GM12875 (cell line): Measurements from ENCODE around the gene TGFA.

Experiments used
- H3K4me3 ChIP-seq: one replicate; pipeline ENCODE4 v1.5.1; 2011; ENCODE audit warnings: low read depth, low read length, control low read depth
- TF ChIP-seq, protein P1 (sequence below): IDR thresholded peaks from 2 replicates; pipeline ENCODE4 v1.5.1; 2011; ENCODE audit warnings: low read depth, mild to moderate bottlenecking, control low read depth, inconsistent platforms, low read length, moderate library complexity, borderline replicate concordance; ENCODE audit not compliant: insufficient read depth

Gene TGFA

DNA sequence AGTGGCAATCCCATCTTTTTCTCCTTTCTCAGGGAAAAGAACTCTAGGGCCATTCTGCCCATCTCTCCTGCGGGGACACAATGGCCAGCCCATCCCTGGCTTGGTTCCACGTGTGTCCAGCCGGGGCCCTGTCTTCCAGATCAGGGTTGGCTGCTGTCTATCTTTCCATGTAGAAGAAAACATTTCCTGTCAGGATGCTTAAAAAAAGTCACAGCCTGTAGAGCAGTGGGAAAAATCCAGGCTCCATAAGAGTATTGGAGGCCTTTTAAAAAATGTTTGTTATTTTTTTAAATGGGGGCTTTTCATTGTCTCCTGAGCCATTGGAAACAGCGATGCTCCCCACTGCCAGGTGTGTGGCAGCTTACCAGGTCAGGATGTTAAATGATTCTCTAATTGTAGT is 105.6 kb downstream of the TGFA start:
- H3K4me3 ChIP-seq: no peak overlapping the region
- TF ChIP-seq, protein P1, sequence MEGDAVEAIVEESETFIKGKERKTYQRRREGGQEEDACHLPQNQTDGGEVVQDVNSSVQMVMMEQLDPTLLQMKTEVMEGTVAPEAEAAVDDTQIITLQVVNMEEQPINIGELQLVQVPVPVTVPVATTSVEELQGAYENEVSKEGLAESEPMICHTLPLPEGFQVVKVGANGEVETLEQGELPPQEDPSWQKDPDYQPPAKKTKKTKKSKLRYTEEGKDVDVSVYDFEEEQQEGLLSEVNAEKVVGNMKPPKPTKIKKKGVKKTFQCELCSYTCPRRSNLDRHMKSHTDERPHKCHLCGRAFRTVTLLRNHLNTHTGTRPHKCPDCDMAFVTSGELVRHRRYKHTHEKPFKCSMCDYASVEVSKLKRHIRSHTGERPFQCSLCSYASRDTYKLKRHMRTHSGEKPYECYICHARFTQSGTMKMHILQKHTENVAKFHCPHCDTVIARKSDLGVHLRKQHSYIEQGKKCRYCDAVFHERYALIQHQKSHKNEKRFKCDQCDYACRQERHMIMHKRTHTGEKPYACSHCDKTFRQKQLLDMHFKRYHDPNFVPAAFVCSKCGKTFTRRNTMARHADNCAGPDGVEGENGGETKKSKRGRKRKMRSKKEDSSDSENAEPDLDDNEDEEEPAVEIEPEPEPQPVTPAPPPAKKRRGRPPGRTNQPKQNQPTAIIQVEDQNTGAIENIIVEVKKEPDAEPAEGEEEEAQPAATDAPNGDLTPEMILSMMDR: no peak

DNA sequence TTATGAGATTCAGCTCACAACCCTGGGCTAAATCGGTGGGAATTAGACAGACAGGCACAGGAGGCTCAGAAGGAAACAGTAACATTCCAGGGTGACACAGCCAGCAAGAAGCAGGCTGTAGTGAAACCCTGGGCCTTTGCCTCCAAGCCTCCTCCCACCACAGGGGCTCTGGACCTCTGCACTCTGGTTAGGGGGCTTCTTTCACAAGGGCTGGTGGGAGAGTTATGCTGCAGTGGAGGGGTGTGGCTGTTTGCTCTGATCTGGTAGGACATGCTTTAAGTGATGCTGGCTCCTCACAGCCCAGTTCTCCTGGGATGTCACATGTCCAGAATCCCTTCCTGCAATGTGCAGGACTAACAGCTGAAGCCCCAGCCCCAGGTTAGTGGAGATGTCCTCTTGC is 109.9 kb downstream of the TGFA start:
- no peak overlapping the region for H3K4me3 ChIP-seq
- TF ChIP-seq, protein P1: no peak

DNA sequence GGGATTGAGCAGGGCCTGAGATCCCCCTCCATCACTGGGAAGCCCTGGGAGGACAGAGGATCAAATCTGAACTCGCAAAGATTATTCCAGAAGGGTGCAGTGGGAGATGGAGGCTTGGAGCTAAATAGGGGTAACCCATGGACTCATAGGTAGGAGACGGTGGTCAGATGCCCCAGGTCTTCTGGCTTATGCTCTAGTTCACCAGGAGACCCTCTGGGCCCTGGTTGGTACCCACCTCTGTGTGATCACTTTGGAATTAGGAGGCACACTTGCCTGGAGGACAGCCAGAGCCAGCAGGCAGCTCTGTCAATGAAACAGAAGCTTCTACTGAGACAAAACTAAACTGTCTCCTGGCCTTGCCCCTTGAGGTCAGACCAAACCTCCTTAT is 110.6 kb downstream of the TGFA start:
- no peak overlapping the region for H3K4me3 ChIP-seq
- TF ChIP-seq, protein P1: no peak

DNA sequence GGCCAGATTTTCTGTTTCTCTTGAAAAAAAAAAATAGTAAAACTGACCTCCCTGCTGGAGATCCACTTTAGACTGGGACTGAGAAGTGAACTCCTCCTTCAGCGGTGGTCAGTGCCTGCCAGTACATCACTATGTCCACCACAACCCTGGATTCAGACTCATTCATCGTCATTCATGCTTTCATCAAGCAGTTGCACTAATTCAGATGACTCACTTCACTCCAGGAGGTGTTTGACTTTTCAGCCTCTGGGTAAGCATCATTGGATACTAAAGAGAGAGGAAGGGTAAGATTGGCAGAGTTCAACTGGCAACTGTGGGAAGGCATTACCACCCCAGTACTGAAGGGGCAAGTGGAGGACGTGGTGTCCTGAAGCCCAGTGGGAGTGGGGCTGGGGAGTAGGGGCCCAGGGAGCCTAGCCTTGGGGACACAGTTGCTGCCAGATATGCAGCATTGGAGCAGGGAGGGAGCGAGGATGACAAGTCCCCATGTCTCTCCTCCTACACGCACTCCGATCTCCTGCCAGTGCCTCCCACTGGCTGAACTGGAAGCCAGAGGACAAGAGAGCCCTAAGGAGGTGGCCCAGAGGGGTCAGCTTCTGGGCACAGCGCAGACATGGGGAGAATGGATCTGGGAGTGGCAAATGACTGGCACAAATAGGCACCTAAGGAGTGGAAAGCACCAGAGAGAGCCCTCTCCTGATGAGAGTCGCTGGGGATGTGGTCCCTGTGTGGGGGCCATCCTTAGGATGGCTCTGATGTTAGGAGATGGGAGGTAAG is 111.1 kb downstream of the TGFA start:
- H3K4me3 ChIP-seq: no peak overlapping the region
- TF ChIP-seq, protein P1: no peak

DNA sequence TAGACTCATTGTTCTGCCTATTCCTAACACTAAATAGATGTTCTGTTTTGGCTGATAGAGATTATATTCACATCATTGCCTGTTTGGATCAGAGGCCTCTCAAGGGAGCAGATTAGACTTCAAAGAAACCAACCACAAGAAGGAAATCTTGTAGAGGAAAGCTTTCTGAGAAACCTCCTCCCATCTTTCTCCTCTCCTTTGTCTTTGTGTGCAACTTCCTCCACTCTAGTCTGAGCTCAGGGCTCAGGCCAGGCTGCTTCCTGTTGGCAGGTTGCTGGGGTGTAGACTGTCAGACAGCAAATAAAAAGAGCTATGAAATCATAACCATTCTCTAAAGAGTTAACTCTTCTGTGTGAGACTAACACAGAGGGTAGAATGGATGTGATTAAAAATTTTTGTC is 113.0 kb downstream of the TGFA start:
- TF ChIP-seq, protein P1: no peak
- no peak overlapping the region for H3K4me3 ChIP-seq

DNA sequence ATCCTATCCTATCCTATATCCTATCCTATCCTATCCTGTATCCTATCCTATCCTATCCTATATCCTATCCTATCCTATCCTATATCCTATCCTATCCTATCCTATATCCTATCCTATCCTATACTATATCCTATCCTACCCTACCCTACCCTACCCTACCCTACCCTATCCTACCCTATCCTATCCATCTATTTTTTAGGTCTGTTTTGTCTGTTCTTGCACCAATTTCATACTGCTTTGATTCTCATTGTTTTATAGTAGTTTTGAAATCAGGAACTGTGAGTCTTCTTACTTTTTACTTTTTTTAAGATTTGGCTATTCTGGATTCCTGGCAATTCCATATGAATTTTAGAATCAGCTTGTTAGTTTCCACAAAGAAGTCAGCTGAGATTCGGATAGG is 118.5 kb downstream of the TGFA start:
- TF ChIP-seq, protein P1: no peak
- H3K4me3 ChIP-seq: no peak overlapping the region

DNA sequence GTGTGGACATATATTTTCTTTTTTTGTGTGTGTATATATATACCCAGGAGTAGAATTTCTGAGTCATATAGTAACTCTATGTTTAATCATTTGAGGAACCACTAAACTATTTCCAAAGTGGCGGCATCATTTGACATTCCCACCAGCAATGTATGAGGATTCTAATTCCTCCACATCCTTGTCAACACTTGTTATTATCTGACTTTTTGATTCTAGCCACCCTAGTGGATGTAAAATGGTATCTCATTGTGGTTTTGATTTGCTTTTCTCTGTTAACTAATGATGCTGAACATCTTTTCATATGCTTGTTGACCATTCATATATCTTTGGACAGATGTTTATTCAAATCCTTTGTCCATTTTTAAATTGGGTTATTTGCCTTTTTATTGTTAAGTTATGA is 120.3 kb downstream of the TGFA start:
- TF ChIP-seq, protein P1: no peak
- H3K4me3 ChIP-seq: no peak overlapping the region
